Measurements from ENCODE around the gene MS4A15.

DNA sequence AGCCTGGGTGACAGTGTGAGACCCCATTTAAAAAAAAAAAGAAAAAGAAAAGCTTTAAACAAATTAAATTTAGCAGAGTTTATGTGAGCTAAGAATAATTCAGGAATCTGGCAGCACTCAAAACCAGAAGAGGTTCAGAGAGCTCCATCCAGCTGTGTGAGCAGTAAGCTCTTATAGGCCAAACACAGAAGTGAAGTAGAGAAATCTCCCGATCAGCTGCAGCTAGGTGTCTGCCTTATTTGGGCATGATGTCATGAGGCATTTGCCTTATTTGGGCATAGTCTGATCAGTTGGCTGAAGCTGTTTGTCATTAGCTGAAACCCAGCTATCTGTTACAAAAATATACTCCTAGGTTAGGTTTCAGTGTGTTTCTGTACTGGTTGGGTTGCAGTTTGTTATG lies 8.2 kb downstream of the MS4A15 start:
- TF ChIP-seq ESRRG (CRISPR knock-in tag; IDR thresholded peaks at IDR 0.05) (no peak), RARB (CRISPR knock-in tag; IDR thresholded peaks at IDR 0.05) (no peak), ISL1 (CRISPR knock-in tag; IDR thresholded peaks at IDR 0.05) (no peak), ZFP30 (CRISPR knock-in tag; IDR thresholded peaks at IDR 0.05) (no peak), TCF4 (CRISPR knock-in tag; IDR thresholded peaks at IDR 0.05; ENCODE audit: borderline replicate concordance) (no peak), ZC3H10 (CRISPR knock-in tag; IDR thresholded peaks at IDR 0.05) (no peak)
- TF ChIP-seq, protein P1, sequence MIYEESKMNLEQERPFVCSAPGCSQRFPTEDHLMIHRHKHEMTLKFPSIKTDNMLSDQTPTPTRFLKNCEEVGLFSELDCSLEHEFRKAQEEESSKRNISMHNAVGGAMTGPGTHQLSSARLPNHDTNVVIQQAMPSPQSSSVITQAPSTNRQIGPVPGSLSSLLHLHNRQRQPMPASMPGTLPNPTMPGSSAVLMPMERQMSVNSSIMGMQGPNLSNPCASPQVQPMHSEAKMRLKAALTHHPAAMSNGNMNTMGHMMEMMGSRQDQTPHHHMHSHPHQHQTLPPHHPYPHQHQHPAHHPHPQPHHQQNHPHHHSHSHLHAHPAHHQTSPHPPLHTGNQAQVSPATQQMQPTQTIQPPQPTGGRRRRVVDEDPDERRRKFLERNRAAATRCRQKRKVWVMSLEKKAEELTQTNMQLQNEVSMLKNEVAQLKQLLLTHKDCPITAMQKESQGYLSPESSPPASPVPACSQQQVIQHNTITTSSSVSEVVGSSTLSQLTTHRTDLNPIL (CRISPR knock-in tag; IDR thresholded peaks at IDR 0.05; ENCODE audit: low read depth), result no peak
